GM12878 (cell line): ENCODE results near the gene ERVFRD-1. TPM values are rescaled to one million over a fixed set of nuclear protein-coding genes. Genes with fewer than 3 reads are reported as not detected.
A peak's percentile ranks its signal among the peaks of the same experiment; 100 is the strongest.
"Not testable (repeated sequence)": the region's sequence is repeated elsewhere in the genome, so short reads cannot be mapped to it uniquely, and the experiment has no call there.

Experiments
- ATAC-seq: fragments of 200-7000 bp; cut with Tn5 transposase; 3 replicates; pipeline ENCODE4 v1.9.1; 2020; ENCODE audit warnings: mild to moderate bottlenecking, moderate library complexity
- BruUV-seq: library from RNA; stranded (reverse); fragments of 400-500 nt; replicated peaks from 2 replicates; lab custom pipeline; 2021; lab: Mats Ljungman, UMichigan
- CTCF ChIA-PET: fragments of 300-600 bp; sonication (Branson Sonifier 250); formaldehyde crosslinking; extraction: SDS; loops from one replicate; lab custom pipeline; 2021; ENCODE audit warnings: inconsistent platforms; lab: Yijun Ruan, JAX
- POLR2A ChIA-PET: fragments of 350-600 bp; formaldehyde crosslinking; extraction: SDS; loops from one replicate; lab custom pipeline; 2021; ENCODE audit warnings: inconsistent platforms; lab: Charles Lee
- RAD21 ChIA-PET: fragments of 300-600 bp; sonication (Branson Sonifier 250); formaldehyde crosslinking; loops from one replicate; lab custom pipeline; 2023; ENCODE audit warnings: antibody characterized with exemption; ENCODE audit not compliant: unreplicated experiment; lab: Charles Lee
- SMC1A ChIA-PET: fragments of 300-600 bp; sonication (Branson Sonifier 250); formaldehyde crosslinking; loops from one replicate; lab custom pipeline; 2023; ENCODE audit not compliant: unreplicated experiment, uncharacterized antibody; lab: Charles Lee
- DNase-seq: peaks from one replicate; pipeline ENCODE4 v3.0.0-alpha.2; 2011; ENCODE audit warnings: low read depth, low spot score
- FAIRE-seq: peaks from 3 replicates; lab custom pipeline; 2011; peaks lifted over from hg19 to GRCh38; lab: Jason Lieb, UNC
- H2AFZ ChIP-seq: 2 replicates; pipeline ENCODE4 v1.6.0; 2011; ENCODE audit warnings: low read depth, low read length, control low read depth; ENCODE audit not compliant: control insufficient read depth
- H3K27ac ChIP-seq: 2 replicates; pipeline ENCODE4 v1.5.1; 2011; ENCODE audit warnings: control low read depth; ENCODE audit not compliant: control insufficient read depth, insufficient read depth
- H3K27me3 ChIP-seq, 2 experiments: replicated peaks in 1 of 2; 2 replicates each; pipeline versions ENCODE4 v1.6.0 to v1.6.1; 2011; ENCODE audit warnings: low read length in 1 of 2; ENCODE audit not compliant: control insufficient read depth in 2 of 2, insufficient read depth in 2 of 2
- H3K36me3 ChIP-seq, 2 experiments: 2 replicates each; pipeline ENCODE4 v1.5.1; 2011; ENCODE audit warnings: low read length in 1 of 2; ENCODE audit not compliant: control insufficient read depth in 2 of 2, insufficient read depth in 2 of 2
- H3K4me1 ChIP-seq: 2 replicates; pipeline ENCODE4 v1.6.1; 2011; ENCODE audit warnings: mild to moderate bottlenecking, low read length, moderate library complexity, mixed read lengths; ENCODE audit not compliant: control insufficient read depth, insufficient read depth
- H3K4me2 ChIP-seq: 2 replicates; pipeline ENCODE4 v1.6.0; 2011; ENCODE audit warnings: control low read depth; ENCODE audit not compliant: control insufficient read depth, insufficient read depth
- H3K4me3 ChIP-seq: fragments of 200-600 bp; sonication (generic); 2 replicates; pipeline ENCODE4 v1.5.1; 2016
- H3K79me2 ChIP-seq: 2 replicates; pipeline ENCODE4 v1.6.0; 2011; ENCODE audit warnings: low read length; ENCODE audit not compliant: control insufficient read depth, insufficient read depth
- H3K9ac ChIP-seq: 2 replicates; pipeline ENCODE4 v1.8.0; 2011; ENCODE audit warnings: low read length, control low read depth, mixed read lengths; ENCODE audit not compliant: control insufficient read depth, insufficient read depth
- H3K9me3 ChIP-seq: replicated peaks from 3 replicates; pipeline ENCODE4 v1.5.1; 2011; ENCODE audit warnings: mild to moderate bottlenecking, low read length; ENCODE audit not compliant: control insufficient read depth, insufficient read depth
- H4K20me1 ChIP-seq: 2 replicates; pipeline ENCODE4 v1.6.0; 2011; ENCODE audit not compliant: control insufficient read depth, insufficient read depth
- IKZF1 ChIP-seq: fragments of 450-650 bp; conservative IDR thresholded peaks from 2 replicates; pipeline ENCODE4 v1.6.1; 2017; ENCODE audit warnings: antibody characterized with exemption, mild to moderate bottlenecking
- IKZF2 ChIP-seq, 2 experiments: fragments of 450-650 bp; IDR thresholded peaks; 2 replicates each; pipeline ENCODE4 v1.6.1; 2017; ENCODE audit warnings: mild to moderate bottlenecking in 2 of 2, moderate library complexity in 2 of 2
- NFIC ChIP-seq: IDR thresholded peaks from 2 replicates; pipeline ENCODE4 v1.6.1; 2012; ENCODE audit warnings: low read depth, mild to moderate bottlenecking, inconsistent platforms, low read length, moderate library complexity
- PKNOX1 ChIP-seq: fragments of 450-650 bp; IDR thresholded peaks from 2 replicates; pipeline ENCODE4 v1.6.1; 2016; ENCODE audit warnings: mild to moderate bottlenecking
- WGBS: methylation state at CpG from one replicate; pipeline ENCODE4 v1.1.6; 2016; ENCODE audit warnings: low lambda C conversion rate; ENCODE audit not compliant: insufficient replicate concordance, insufficient coverage; ENCODE audit errors: missing lambda C conversion rate; 5-methylcytosine and 5-hydroxymethylcytosine counted together
- in situ Hi-C: fragments of 300-500 bp; cut with MboI; formaldehyde crosslinking; loops from 9 replicates; pipeline ENCODE4 v1.14.3; 2018; ENCODE audit warnings: mixed read lengths
- intact Hi-C: fragments of 100-400 bp; cut with micrococcal nuclease; formaldehyde crosslinking; loops from one replicate; pipeline ENCODE4 v1.14.2; 2022; ENCODE audit not compliant: unreplicated experiment
- polyA plus RNA-seq, 11 experiments: library from polyadenylated mRNA; depleted of rRNA in 4 of 11; unstranded in 6 of 11; stranded (reverse) in 5 of 11; fragments of >200 nt; fragmentation: Nextera tagmentation in 4 of 11; fragmentation: Illumina TruSeq in 1 of 11; extraction: Ambion mirVana in 4 of 11; extraction: Trizol in 1 of 11; gene quantifications; 1 replicate in 1 of 11; 2 replicates in 10 of 11; pipeline versions ENCODE4 v1.2.1 to v1.2.3, GENCODE V29; 2011 to 2016; ENCODE audit warnings: inconsistent platforms in 2 of 11, missing spikeins in 2 of 11, low read depth in 1 of 11
- total RNA-seq, 4 experiments: library from RNA; depleted of rRNA in 3 of 4; stranded (reverse); fragments of >200 nt in 3 of 4; fragmentation: Illumina TruSeq in 1 of 4; extraction: Trizol in 1 of 4; gene quantifications; 2 replicates each; pipeline versions ENCODE4 v1.2.1 to v1.2.3, GENCODE V29; 2013 to 2021

ERVFRD-1 gene
- total and polyA plus RNA-seq, 10 of the 15 experiments (the other 5 are each of a cell fraction or from before 2014, with no cell fraction given) = 0.03 to 0.11 (median 0.07) TPM; not detected in 7

DNA sequence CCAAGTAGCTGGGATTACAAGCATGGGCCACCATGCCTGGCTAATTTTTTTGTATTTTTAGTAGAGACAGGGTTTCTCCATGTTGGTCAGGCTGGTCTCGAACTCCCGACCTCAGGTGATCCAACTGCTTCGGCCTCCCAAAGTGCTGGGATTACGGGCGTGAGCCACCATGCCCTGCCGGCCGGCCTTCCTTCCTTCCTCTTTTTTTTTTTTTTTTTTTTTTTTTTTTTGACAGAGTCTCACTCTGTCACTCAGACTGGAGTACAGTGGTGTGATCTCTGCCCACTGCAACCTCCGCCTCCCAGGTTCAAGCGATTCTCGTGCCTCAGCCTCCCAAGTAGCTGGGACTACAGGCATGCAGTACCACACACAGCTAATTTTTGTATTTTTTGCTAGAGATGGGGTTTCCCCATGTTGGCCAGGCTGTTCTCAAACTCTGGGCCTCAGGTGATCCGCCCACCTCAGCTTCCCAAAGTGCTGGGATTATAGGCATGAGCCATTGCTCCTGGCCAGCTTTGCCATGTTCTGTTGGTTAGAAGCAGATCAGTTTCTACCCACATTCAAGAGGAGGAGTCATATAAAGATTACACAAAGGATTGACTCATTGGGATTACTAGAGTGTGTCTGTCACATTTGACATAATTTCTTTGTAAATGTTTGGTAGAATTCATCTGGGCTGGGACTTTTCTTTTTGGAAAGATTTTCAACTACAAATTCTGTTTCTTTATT, 4.4 kb upstream of the ERVFRD-1 start:
- intact Hi-C loops, H3K27me3 ChIP-seq, H3K36me3 ChIP-seq, H4K20me1 ChIP-seq, BruUV-seq, H3K9ac ChIP-seq, H3K4me2 ChIP-seq, H3K4me1 ChIP-seq, H3K4me3 ChIP-seq, H3K9me3 ChIP-seq, H3K27ac ChIP-seq, DNase-seq, in situ Hi-C loops, H2AFZ ChIP-seq: not testable (repeated sequence)
- peak; percentile 55 for TF ChIP-seq PKNOX1
- TF ChIP-seq IKZF2 (IDR thresholded peaks at IDR 0.05) = peak in 1 of 2 experiments; percentile 47; a peak in 1 of 4 replicates
- TF ChIP-seq NFIC = peak; percentile 20; the same call in 1 of the 2 replicates
- peak; percentile 45; the same call in 1 of the 2 replicates for TF ChIP-seq IKZF1
- ChIA-PET POLR2A (interaction anchor here (0.6 to 0.7 kb wide), 2 partner anchors 14 to 24 kb away, joined by 3 to 8 read pairs; no protein-coding TSS in a partner anchor), CTCF (interaction anchor here (0.9 to 1.0 kb wide), 2 partner anchors 21 to 382 kb away, joined by 3 read pairs; no protein-coding TSS in a partner anchor), SMC1A (interaction anchor here (1.6 to 1.9 kb wide), 3 partner anchors 10 to 12 kb away, joined by 3 to 6 read pairs (median 3); no protein-coding TSS in a partner anchor), RAD21 (interaction anchor here (0.6 to 1.1 kb wide), 4 partner anchors 9 to 444 kb away, joined by 3 read pairs; no protein-coding TSS in a partner anchor)
- H3K79me2 ChIP-seq = peaks cover 20% of the 10 kb centered on the region
- FAIRE-seq = peak; percentile 31
- ATAC-seq = peak; percentile 90
- 96% methylated on average over 10 of the region's 11 CpGs for WGBS
